ENCODE results near the gene MERTK. TPM values are rescaled to one million over a fixed set of nuclear protein-coding genes. Genes with fewer than 3 reads are reported as not detected.
"Not testable (repeated sequence)": the region's sequence is repeated elsewhere in the genome, so short reads cannot be mapped to it uniquely, and the experiment has no call there.

Gene MERTK
- total and polyA plus RNA-seq, 2 of the 13 experiments (the other 11 are each of a cell fraction or from before 2014, with no cell fraction given): 37.3 to 44.7 TPM

DNA sequence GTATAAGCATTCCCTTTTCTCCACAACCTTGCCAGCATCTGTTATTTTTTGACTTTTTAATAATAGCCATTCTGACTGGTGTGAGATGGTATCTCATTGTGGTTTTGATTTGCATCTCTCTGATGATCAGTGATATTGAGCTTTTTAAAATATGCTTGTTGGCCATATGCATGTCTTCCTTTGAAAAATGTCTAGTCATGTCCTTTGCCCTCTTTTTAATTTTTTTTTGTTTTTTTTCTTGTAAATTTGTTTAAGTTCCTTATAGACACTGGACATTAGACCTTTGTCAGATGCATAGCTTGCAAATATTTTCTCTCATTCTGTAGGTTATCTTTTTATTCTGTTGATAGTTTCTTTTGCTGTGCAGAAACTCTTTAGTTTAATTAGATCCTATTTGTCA is 171.4 kb downstream of the MERTK start:
- intact Hi-C loops (cut with micrococcal nuclease; ENCODE audit: unreplicated experiment); CTCF ChIA-PET (ENCODE audit: low intra/inter-chr PET ratio, low total read pairs); FAIRE-seq; H2AFZ ChIP-seq (ENCODE audit: low read length); H3K9me3 ChIP-seq (ENCODE audit: low read length); H3K4me1 ChIP-seq (ENCODE audit: insufficient read depth, low read length); H3K27me3 ChIP-seq (ENCODE audit: control insufficient read depth in 1 of 2, insufficient read depth in 2 of 2, low read length in 2 of 2); ATAC-seq; H3K4me3 ChIP-seq (replicated peaks in 1 of 3; ENCODE audit: insufficient read depth in 1 of 3, low read depth in 2 of 3, low read length in 3 of 3); DNase-seq (ENCODE audit: low spot score); POLR2A ChIA-PET; H3K27ac ChIP-seq (ENCODE audit: extremely low read length, insufficient read depth, low read length); in situ Hi-C loops (cut with HindIII; ENCODE audit: extremely low pct_ligation_motif_present, low pct_unique_long_range_greater_than_20kb); H4K20me1 ChIP-seq (ENCODE audit: insufficient read depth, low read length); H3K79me2 ChIP-seq (ENCODE audit: insufficient read depth, low read length); H3K4me2 ChIP-seq (ENCODE audit: low read depth, low read length); H3K9ac ChIP-seq (ENCODE audit: insufficient read depth, low read depth, low read length); BruUV-seq (replicated peaks): not testable (repeated sequence)
- peaks cover 4 to 46% of the 10 kb centered on the region in 2 experiments; a peak in 4 of 5 replicates for H3K36me3 ChIP-seq (replicated peaks in 1 of 2; ENCODE audit: control insufficient read depth in 1 of 2, insufficient read depth in 2 of 2, low read length in 2 of 2)
- peak; percentile 34; the same call in 1 of the 2 replicates for TF ChIP-seq NFE2L2 (IDR thresholded peaks at IDR 0.05; ENCODE audit: low read length)

- peaks cover 7% of the 10 kb centered on the region for H3K79me2 ChIP-seq (ENCODE audit: insufficient read depth, low read length)
- H3K27me3 ChIP-seq (ENCODE audit: control insufficient read depth in 1 of 2, insufficient read depth in 2 of 2, low read length in 2 of 2): no peaks in the 10 kb centered on the region
- H3K36me3 ChIP-seq (replicated peaks in 1 of 2; ENCODE audit: control insufficient read depth in 1 of 2, insufficient read depth in 2 of 2, low read length in 2 of 2): peaks cover 3 to 40% of the 10 kb centered on the region in 2 experiments; a peak in 3 of 5 replicates
- H3K27ac ChIP-seq (ENCODE audit: extremely low read length, insufficient read depth, low read length): no peak overlapping the region
- H3K9ac ChIP-seq (ENCODE audit: insufficient read depth, low read depth, low read length): no peak overlapping the region
- no peak for TF ChIP-seq SUZ12 (IDR thresholded peaks at IDR 0.05; ENCODE audit: low read depth, low read length)
- no peak for TF ChIP-seq ZNF558 (CRISPR knock-in tag; IDR thresholded peaks at IDR 0.05; ENCODE audit: borderline replicate concordance)
- no peak for TF ChIP-seq ZNF235 (CRISPR knock-in tag; IDR thresholded peaks at IDR 0.05; ENCODE audit: borderline replicate concordance)
- TF ChIP-seq ZNF251 (CRISPR knock-in tag; IDR thresholded peaks at IDR 0.05): no peak
- TF ChIP-seq PHF8 (CRISPR knock-in tag; IDR thresholded peaks at IDR 0.05): no peak
- no peak for TF ChIP-seq CHCHD3 (CRISPR knock-in tag; IDR thresholded peaks at IDR 0.05)
- TF ChIP-seq SMC3 (IDR thresholded peaks at IDR 0.05; ENCODE audit: low read length): no peak
- TF ChIP-seq ZFP82 (CRISPR knock-in tag; IDR thresholded peaks at IDR 0.05; ENCODE audit: borderline replicate concordance): no peak
- CTCF ChIA-PET (ENCODE audit: low intra/inter-chr PET ratio, low total read pairs): no interaction called here
- H3K4me2 ChIP-seq (ENCODE audit: low read depth, low read length): no peak overlapping the region
- in situ Hi-C loops (cut with HindIII; ENCODE audit: extremely low pct_ligation_motif_present, low pct_unique_long_range_greater_than_20kb) (no loop called here), intact Hi-C loops (cut with micrococcal nuclease; ENCODE audit: unreplicated experiment) (no loop called here)
- ATAC-seq (no peak), DNase-seq (ENCODE audit: low spot score) (no peak), FAIRE-seq (no peak)
- no peaks in the 10 kb centered on the region for H3K9me3 ChIP-seq (ENCODE audit: low read length)
- H2AFZ ChIP-seq (ENCODE audit: low read length): no peak overlapping the region
- no peaks in the 10 kb centered on the region for H4K20me1 ChIP-seq (ENCODE audit: insufficient read depth, low read length)
- H3K4me1 ChIP-seq (ENCODE audit: insufficient read depth, low read length): no peaks in the 10 kb centered on the region
- no peak overlapping the region for H3K4me3 ChIP-seq (replicated peaks in 1 of 3; ENCODE audit: insufficient read depth in 1 of 3, low read depth in 2 of 3, low read length in 3 of 3)
- no TSS peak for BruUV-seq (replicated peaks)
- POLR2A ChIA-PET: no interaction called here
- WGBS (ENCODE audit: low lambda C conversion rate): over 99% methylated on average over 3 of the region's 3 CpGs
These were observed 175.5 kb downstream of the MERTK start for GRCh38 chr2:112073875-112074274.
